Psoas muscle (tissue), 8 donors: ENCODE results near the gene RELT. TPM values are rescaled to one million over a fixed set of nuclear protein-coding genes. Genes with fewer than 3 reads are reported as not detected.

Source experiments
- ATAC-seq, 4 donors: fragments of 200-7000 bp; cut with Tn5 transposase; one replicate each; pipeline ENCODE4 v1.9.1; 2020; ENCODE audit warnings: moderate library complexity in 3 of 4, mild to moderate bottlenecking in 2 of 4
- DNase-seq, 2 donors: peaks; one replicate each; pipeline ENCODE4 v3.0.0-alpha.2; 2020
- H3K27ac ChIP-seq: fragments of 200-600 bp; one replicate; pipeline ENCODE4 v1.8.0; 2022
- H3K27me3 ChIP-seq, 3 donors: fragments of 200-600 bp in 1 of 3; one replicate each; pipeline versions ENCODE4 v1.6.1 to v1.8.0; 2013 to 2022; ENCODE audit warnings: low read length in 2 of 3, mild to moderate bottlenecking in 2 of 3, moderate library complexity in 1 of 3; ENCODE audit not compliant: insufficient read depth in 3 of 3
- H3K36me3 ChIP-seq, 2 donors: fragments of 200-600 bp in 1 of 2; one replicate each; pipeline versions ENCODE4 v1.6.1 to v1.8.0; 2013 to 2022; ENCODE audit warnings: low read depth in 1 of 2, mild to moderate bottlenecking in 1 of 2, moderate library complexity in 1 of 2; ENCODE audit not compliant: insufficient read depth in 1 of 2
- H3K4me1 ChIP-seq: fragments of 200-600 bp; one replicate; pipeline ENCODE4 v1.8.0; 2022
- H3K4me3 ChIP-seq: fragments of 200-600 bp; one replicate; pipeline ENCODE4 v1.8.0; 2022; ENCODE audit warnings: mild to moderate bottlenecking
- H3K9me3 ChIP-seq: fragments of 200-600 bp; one replicate; pipeline ENCODE4 v1.8.0; 2022
- WGBS, 3 donors: extraction: QIAGEN DNeasy Blood & Tissue Kit; methylation state at CpG; one replicate each; pipeline versions ENCODE4 v1.1.6 to v1.1.7; 2013; 5-methylcytosine and 5-hydroxymethylcytosine counted together
- intact Hi-C, 2 donors: fragments of 100-400 bp; cut with DNase I; formaldehyde crosslinking; loops; one replicate each; pipeline versions ENCODE4 v1.11.0 to v1.14.2; 2022
- polyA plus RNA-seq, 3 donors: library from polyadenylated mRNA; stranded (reverse); fragments of 200-250 nt; gene quantifications; one replicate each; pipeline ENCODE4 v1.2.3, GENCODE V29; 2013
- total RNA-seq, 4 donors: library from RNA; stranded (reverse); fragmentation: NEBNext Ultra II Directional in 2 of 4; extraction: Animal tissue kit (Norgen Biotek cat#: 25700) in 2 of 4; gene quantifications; one replicate each; pipeline versions ENCODE4 v1.2.1 to v1.2.4, GENCODE V29; 2021 to 2023
- TF ChIP-seq, protein P1 (sequence below): fragments of 200-600 bp; IDR thresholded peaks from one replicate; pipeline ENCODE4 v1.8.0; 2022; ENCODE audit warnings: antibody characterized with exemption
- donor health status: healthy with polysubstance abuse.
- donor health status: DM: no; HTN: no; CAD: no; lungs with moderate emphysema.
- donor health status: Bipolar disorder and iron deficiency.
- donor health status: healthy.
- donor health status: DM: yes; HTN: yes; CAD: no.
- donor health status: DM: no; HTN: no; CAD: no.
- donor health status: DM: no; HTN: no; CAD: no.
- donor health status: DM: yes; HTN: yes; CAD: no.

Gene RELT
- total and polyA plus RNA-seq, 7 donors, result 4.9 to 33.0 (median 15.5) TPM

DNA sequence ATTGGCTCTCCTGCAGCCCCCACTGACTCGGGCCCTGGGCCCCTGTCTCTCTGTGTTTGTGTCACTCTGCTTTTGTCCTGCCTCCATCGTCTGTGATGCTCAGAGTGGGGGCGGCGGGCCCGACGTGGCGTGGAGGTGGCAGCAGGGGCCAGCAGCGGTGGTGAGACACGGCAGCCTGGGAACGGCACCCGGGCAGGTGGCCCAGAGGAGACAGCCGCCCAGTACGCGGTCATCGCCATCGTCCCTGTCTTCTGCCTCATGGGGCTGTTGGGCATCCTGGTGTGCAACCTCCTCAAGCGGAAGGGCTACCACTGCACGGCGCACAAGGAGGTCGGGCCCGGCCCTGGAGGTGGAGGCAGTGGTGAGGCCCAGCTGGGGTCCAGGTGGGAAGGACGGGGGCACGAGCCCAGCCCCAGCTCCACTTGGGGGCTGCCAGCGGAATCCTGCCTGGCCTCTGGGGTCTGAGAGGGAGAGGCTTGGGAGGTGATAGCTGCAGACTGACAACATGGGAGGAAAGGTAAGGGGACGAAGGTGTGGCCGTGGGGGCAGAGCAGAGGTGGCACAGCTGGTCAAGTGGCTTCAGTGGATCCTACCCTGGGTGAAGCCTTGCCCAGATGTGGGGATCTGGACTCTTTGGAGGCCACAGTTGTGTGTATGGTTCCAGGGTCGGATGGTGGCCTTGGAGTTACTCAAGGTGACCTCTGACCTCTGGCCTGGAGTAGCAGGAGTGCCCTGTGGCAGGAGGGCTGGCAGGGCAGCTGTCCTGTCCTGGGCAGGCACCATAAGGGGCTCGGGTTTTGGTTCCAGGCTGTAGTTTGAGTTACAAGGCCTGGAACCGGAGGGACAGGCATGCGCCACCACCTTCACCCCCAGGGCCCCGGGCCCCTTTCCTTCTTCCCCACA is 16.2 kb downstream of the RELT start:
- intact Hi-C loops, result loop anchor here (1.0 to 2.0 kb wide), 3 partner anchors 40 to 86 kb away; no protein-coding TSS in a partner anchor
- DNase-seq, result peak in 1 of 2 donors; percentile 53
- 77 to 95% (median 85%) methylated on average over 31 of the region's 31 CpGs for WGBS, 3 donors
- Histone ChIP-seq H3K36me3 (peaks cover 0 to 42% of the 10 kb centered on the region in 2 donors), H3K27me3 (no peaks in the 10 kb centered on the region), H3K4me1 (peaks cover 50% of the 10 kb centered on the region), H3K4me3 (no peak overlapping the region), H3K27ac (peak overlapping the region; percentile 9), H3K9me3 (no peaks in the 10 kb centered on the region)
- ATAC-seq, result no peak
- TF ChIP-seq, protein P1, sequence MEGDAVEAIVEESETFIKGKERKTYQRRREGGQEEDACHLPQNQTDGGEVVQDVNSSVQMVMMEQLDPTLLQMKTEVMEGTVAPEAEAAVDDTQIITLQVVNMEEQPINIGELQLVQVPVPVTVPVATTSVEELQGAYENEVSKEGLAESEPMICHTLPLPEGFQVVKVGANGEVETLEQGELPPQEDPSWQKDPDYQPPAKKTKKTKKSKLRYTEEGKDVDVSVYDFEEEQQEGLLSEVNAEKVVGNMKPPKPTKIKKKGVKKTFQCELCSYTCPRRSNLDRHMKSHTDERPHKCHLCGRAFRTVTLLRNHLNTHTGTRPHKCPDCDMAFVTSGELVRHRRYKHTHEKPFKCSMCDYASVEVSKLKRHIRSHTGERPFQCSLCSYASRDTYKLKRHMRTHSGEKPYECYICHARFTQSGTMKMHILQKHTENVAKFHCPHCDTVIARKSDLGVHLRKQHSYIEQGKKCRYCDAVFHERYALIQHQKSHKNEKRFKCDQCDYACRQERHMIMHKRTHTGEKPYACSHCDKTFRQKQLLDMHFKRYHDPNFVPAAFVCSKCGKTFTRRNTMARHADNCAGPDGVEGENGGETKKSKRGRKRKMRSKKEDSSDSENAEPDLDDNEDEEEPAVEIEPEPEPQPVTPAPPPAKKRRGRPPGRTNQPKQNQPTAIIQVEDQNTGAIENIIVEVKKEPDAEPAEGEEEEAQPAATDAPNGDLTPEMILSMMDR, result no peak

DNA sequence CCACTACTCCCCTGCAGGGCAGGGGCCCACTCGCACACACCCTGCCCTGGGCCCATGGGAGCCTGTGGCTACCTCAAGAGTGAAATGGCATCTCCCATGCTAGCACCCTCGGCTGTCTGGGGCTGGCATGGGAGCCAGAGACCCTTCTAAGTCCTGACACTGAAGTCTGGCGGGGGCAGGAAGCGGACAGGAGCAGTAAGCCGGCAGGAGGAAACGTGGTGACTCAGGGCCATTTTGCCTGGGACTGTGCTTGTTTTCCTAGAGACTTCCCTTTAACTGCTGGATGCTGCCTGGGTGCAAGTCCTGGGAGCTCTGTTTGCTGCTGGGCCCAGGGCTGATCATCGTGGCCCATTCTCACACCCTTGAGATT is 16.8 kb downstream of the RELT start:
- Histone ChIP-seq H3K36me3 (peaks cover 0 to 42% of the 10 kb centered on the region in 2 donors), H3K4me3 (no peak overlapping the region), H3K27ac (no peak overlapping the region), H3K27me3 (no peaks in the 10 kb centered on the region), H3K4me1 (peaks cover 45% of the 10 kb centered on the region), H3K9me3 (no peaks in the 10 kb centered on the region)
- TF ChIP-seq, protein P1, result no peak
- DNase-seq, result no peak
- ATAC-seq, result no peak
- intact Hi-C loops, result loop anchor here (1.0 to 2.0 kb wide), 3 partner anchors 40 to 86 kb away; no protein-coding TSS in a partner anchor
- WGBS, 3 donors, result 88 to 92% (median 88%) methylated on average over 7 of the region's 7 CpGs

DNA sequence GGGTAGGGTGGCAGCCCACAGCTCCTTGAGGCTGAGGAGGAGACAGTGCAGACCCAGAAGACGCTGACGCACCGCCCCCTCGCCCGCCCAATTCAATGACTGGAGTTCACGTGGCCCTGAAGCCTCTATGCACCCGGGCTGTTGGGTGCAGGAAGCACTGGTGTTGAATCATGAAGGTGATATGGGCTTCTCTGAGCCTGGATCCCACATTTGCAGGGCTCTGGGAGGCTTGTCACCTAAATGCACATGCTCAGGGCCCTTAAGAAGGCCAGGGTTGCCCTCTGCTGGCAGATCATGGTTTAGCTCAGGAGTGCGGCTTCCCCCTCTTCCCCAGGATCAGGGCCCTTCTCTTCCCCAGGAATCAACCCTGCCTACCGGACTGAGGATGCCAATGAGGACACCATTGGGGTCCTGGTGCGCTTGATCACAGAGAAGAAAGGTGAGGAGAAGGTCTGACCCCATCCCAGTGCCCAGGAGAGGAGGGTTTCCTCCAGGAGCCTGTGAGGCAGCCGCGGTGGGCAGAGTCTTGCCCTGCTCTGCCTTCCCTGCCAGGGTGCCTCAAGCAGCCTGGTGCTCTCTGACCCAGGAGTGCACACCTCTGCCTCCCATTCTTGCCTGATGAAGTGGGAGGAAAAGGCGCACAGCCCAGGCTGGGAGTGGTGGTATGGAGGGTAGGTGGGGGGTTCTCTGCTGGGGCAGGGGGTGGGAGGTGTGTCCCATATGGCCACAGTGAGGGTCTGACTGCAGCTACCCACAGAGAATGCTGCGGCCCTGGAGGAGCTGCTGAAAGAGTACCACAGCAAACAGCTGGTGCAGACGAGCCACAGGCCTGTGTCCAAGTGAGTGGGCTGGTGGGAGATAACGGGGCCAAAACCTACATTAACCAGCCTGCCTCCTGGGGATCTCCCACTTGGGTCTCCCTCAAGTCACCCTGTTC is 17.5 kb downstream of the RELT start:
- intact Hi-C loops, result loop anchor here (1.0 to 2.0 kb wide), 3 partner anchors 41 to 87 kb away; no protein-coding TSS in a partner anchor
- Histone ChIP-seq H3K4me1 (peaks cover 37% of the 10 kb centered on the region), H3K36me3 (peaks cover 0 to 42% of the 10 kb centered on the region in 2 donors), H3K4me3 (no peak overlapping the region), H3K27me3 (no peaks in the 10 kb centered on the region), H3K9me3 (no peaks in the 10 kb centered on the region), H3K27ac (no peak overlapping the region)
- ATAC-seq (peak; percentile 65 to 83 (median 78)), DNase-seq (peak; percentile 74 to 87)
- TF ChIP-seq, protein P1, result peak; percentile 81
- 74 to 80% (median 76%) methylated on average over 16 of the region's 16 CpGs for whole genome bisulfite sequencing, 3 donors

DNA sequence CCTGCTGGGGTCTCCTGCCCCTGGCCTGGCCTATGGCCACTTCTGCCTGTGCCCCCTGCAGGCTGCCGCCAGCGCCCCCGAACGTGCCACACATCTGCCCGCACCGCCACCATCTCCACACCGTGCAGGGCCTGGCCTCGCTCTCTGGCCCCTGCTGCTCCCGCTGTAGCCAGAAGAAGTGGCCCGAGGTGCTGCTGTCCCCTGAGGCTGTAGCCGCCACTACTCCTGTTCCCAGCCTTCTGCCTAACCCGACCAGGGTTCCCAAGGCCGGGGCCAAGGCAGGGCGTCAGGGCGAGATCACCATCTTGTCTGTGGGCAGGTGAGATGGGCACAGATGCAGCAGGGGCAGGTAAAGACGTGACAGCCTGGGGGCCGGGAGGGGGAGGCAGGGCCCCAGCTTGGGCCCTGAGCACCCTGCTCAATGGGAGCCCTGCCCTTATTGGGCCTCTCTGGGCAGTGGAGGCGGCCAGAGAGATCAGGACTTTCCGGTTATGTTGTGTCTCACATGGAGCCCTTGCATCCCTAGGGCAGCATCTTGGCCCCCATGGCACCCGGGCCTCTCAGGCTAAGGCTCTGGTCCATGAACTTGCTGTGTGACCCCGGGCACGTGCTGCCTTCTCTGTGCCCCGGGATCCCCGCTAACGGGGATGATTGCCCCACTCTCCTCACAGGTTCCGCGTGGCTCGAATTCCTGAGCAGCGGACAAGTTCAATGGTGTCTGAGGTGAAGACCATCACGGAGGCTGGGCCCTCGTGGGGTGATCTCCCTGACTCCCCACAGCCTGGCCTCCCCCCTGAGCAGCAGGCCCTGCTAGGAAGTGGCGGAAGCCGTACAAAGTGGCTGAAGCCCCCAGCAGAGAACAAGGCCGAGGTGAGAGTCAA is 18.5 kb downstream of the RELT start:
- intact Hi-C loops, result loop anchor here in 1 of 2 donors (5.0 kb wide), 1 partner anchor 268 kb away; no protein-coding TSS in a partner anchor
- ATAC-seq (no peak), DNase-seq (peak in 1 of 2 donors; percentile 37)
- WGBS, 3 donors, result 90 to 93% (median 90%) methylated on average over 34 of the region's 34 CpGs
- Histone ChIP-seq H3K4me3 (no peak overlapping the region), H3K36me3 (peaks cover 0 to 42% of the 10 kb centered on the region in 2 donors), H3K4me1 (peaks cover 28% of the 10 kb centered on the region), H3K27me3 (no peaks in the 10 kb centered on the region), H3K9me3 (no peaks in the 10 kb centered on the region), H3K27ac (no peak overlapping the region)
- TF ChIP-seq, protein P1, result no peak
